Measurements from ENCODE around the gene MACROD1. TPM values are rescaled to one million over a fixed set of nuclear protein-coding genes. Genes with fewer than 3 reads are reported as not detected.

Gene MACROD1
- total and polyA plus RNA-seq, 9 of the 15 experiments (the other 6 are each of a cell fraction or from before 2014, with no cell fraction given): 1.1 to 60.0 (median 26.4) TPM

GRCh38 chr11:63966444-63966843, 199.5 kb downstream of the MACROD1 start (continued):
- TF ChIP-seq NFATC3 (IDR thresholded peaks at IDR 0.05) (no peak), HDAC6 (IDR thresholded peaks at IDR 0.05; ENCODE audit: low read depth, low read length) (no peak), TSHZ1 (CRISPR knock-in tag; IDR thresholded peaks at IDR 0.05) (no peak), ARID4B (CRISPR knock-in tag; IDR thresholded peaks at IDR 0.05) (no peak)
